ENCODE results near the gene BCL2L2. TPM values are rescaled to one million over a fixed set of nuclear protein-coding genes. Genes with fewer than 3 reads are reported as not detected.
A peak's percentile ranks its signal among the peaks of the same experiment; 100 is the strongest.
"Not testable (repeated sequence)": the region's sequence is repeated elsewhere in the genome, so short reads cannot be mapped to it uniquely, and the experiment has no call there.

Gene BCL2L2, protein sequence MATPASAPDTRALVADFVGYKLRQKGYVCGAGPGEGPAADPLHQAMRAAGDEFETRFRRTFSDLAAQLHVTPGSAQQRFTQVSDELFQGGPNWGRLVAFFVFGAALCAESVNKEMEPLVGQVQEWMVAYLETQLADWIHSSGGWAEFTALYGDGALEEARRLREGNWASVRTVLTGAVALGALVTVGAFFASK
- polyA plus RNA-seq (ENCODE audit: insufficient read length in 4 of 4): 10 to 100 TPM; 34.8 to 44.0 (median 39.3) TPM

DNA sequence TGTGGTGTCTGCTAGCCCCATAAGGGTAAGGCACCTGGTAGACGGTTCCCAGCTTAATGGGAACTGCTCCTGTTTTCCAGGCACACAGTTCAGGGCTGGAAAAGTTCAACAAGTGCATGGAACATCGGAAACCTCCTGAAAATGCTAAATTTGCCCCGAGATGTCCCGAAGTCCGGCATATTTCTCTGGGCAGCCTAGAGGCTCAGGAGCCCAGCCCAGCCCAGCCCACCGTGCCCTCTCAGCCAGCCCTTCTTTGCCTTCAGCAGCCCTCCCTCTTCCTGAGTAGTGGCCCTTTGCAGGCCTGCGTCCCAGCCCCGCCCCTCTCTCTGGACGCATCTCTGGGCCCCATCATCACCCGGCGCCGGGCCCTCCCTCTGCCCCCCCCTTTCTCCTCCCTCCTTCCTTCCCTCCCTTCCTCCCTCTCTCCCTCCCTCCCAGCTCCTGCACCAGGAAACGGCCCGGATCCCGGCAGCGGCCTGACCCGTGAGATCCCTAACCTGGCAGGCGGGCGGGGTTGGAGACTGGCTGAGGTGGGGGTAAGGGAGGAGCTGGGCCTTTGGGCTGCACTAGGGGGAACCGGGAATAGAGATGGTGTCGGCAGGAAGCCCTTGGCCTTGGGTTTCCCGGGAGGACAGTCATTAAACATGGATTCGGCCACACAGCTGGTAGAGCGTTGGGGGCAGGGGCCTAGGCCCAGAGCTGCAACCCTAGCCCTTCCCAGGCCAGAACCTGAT, at the start of gene BCL2L2:
TSS of gene BCL2L2 (plus strand) at position 422 of the 734 bp plus-strand sequence. CDS start 935 bp downstream, outside the sequence.
- peak in 2 of 4 donors; percentile 84 to 85 for DNase-seq (ENCODE audit: low read depth in 4 of 4, low spot score in 3 of 4)

DNA sequence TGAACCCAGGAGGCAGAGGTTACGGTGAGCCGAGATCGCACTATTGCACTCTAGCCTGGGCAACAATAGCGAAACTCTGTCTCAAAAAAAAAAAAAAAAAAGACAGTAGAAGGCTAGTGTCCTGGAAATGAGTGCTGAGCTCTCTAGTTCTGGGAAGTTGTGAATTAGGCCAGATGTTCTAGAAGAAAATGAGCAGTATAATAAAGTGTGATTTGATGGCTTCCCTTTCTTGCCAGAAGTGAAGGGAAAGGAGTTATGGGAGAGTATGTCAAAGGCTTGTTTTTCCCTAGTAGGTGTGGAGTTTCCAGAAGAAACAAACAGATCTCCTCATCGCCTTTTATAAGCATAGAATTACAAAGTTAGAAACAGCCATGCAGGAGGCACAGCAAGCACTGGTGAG, 48.4 kb upstream of the BCL2L2 start:
- DNase-seq (ENCODE audit: low read depth in 4 of 4, low spot score in 3 of 4): no peak

DNA sequence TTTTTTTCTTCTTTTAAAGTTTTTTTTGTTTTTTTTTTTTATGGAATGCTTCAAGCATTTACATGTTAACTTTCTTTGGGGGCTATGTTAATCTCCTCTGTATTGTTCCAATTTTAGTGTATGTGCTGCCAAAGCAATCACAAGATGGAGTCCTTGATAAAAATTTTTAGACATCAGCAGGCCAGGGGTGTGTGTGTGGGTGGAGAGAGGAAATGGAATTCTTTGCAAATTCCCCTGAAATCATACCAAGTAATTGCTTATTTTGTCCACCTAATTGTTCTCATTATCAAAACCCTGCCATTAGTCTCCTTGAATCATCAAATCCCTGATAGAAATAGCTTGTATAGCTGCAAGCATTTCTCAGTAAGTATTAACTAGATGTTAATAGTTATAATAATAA, 47.2 kb upstream of the BCL2L2 start:
- DNase-seq (ENCODE audit: low read depth in 4 of 4, low spot score in 3 of 4): no peak

DNA sequence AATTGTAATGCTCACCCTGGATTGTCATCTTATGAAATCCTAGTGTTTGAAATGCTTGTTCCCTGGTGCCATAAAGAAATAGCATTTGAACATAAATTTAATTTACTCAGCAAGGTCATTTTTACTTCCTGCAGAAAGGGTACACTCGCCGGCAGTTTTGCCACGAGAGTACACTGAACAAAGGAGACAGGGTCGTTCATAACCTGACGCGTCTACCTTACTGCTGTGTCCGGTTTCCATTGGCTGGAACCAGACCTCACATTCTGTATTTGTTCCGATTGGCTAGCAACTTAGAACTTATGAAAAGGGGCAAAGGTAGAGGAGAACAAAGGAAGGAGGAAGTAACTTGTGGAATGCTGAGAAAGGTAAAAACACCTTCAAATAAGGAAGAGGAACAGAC, 45.8 kb upstream of the BCL2L2 start:
- not testable (repeated sequence) for DNase-seq (ENCODE audit: low read depth in 4 of 4, low spot score in 3 of 4)

DNA sequence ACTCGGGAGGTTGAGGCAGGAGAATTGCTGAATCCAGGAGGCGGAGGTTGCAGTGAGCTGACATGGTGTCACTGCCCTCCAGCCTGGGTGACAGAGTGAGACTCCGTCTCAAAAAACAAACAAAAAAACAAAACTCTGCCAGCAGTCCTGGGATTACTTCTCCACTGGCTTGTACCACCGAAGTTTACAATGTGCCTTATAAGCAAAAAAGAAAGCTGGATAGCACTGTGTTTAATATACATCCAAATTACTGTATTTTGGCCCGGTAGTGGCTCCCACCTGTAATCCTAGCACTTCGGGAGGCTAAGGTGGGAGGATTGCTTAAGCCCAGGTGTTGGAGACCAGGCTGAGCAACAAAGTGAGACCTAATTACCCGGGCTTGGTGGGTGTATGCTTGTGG, 37.4 kb upstream of the BCL2L2 start:
- DNase-seq (ENCODE audit: low read depth in 4 of 4, low spot score in 3 of 4): no peak

DNA sequence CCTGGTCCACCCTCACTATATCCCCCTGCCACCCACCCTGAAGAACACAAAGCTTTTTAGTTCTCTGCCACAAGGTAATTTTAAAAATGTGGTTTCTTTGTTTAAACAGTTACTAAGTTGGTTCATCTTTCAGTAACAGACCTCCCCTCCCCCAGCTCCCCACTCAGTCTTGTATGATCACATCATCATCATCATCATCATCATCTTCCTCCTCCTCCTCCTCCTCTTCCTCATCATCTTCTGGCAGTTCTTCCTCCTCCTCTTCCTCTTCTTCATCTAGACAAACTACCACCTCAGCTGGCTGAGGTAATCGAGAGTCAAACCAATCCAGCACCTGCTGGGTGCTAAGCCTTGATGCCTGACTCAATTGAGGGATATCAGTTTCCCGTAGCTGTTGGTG, 31.2 kb upstream of the BCL2L2 start:
- no peak for DNase-seq (ENCODE audit: low read depth in 4 of 4, low spot score in 3 of 4)

DNA sequence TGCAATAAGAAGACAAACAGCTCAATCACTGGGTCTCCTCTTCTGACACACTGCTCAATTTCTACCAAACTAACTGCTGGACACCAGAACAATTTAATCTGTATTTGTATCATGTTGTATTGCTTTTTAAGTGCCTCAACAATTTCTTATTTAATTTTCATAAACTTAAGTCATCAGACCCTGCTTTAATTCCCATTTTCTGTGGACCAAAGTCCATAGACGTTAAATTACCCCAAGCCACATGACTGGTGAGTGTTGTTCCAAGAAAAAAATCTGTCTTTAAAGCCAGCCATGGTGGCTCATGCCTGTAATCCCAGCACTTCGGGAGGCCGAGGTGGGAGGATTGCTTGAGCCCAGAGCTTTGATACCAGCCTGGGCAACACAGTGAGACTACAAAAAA, 29.4 kb upstream of the BCL2L2 start:
- no peak for DNase-seq (ENCODE audit: low read depth in 4 of 4, low spot score in 3 of 4)

DNA sequence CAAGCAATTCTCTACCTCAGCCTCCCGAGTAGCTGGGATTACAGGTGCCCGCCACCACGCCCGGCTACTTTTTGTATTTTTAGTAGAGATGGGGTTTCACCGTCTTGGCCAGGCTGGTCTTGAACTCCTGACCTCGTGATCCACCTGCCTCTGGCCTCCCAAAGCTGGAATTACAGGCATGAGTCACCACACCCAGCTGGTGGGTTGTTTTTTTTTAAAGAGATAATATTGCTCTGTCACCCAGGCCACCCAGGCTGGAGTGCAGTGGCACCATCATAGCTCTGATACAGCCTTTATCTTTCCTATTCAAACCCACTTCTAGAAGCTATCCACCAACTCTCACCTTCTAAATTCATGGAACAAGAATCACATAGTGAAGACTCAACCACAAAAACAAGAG, 28.7 kb upstream of the BCL2L2 start:
- not testable (repeated sequence) for DNase-seq (ENCODE audit: low read depth in 4 of 4, low spot score in 3 of 4)

DNA sequence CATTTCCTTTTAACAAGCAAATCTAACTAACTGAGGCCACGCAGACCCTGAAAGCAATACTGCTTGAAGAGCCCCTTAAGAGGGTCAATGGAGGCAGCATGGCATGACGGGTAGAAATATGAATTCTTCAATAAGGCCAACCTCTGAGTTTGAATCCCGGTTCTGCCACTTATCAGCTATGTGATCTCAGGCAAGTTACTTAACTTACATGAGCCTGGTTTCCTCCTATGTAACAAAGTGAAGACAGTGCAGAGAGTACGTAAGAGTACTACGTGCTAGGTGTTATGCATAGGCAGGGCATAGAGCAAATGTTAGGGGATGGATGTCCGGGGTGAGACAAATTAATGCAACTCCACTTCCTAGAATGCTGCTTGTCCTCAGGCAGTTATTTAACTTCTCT, 25.4 kb upstream of the BCL2L2 start:
- DNase-seq (ENCODE audit: low read depth in 4 of 4, low spot score in 3 of 4): no peak

DNA sequence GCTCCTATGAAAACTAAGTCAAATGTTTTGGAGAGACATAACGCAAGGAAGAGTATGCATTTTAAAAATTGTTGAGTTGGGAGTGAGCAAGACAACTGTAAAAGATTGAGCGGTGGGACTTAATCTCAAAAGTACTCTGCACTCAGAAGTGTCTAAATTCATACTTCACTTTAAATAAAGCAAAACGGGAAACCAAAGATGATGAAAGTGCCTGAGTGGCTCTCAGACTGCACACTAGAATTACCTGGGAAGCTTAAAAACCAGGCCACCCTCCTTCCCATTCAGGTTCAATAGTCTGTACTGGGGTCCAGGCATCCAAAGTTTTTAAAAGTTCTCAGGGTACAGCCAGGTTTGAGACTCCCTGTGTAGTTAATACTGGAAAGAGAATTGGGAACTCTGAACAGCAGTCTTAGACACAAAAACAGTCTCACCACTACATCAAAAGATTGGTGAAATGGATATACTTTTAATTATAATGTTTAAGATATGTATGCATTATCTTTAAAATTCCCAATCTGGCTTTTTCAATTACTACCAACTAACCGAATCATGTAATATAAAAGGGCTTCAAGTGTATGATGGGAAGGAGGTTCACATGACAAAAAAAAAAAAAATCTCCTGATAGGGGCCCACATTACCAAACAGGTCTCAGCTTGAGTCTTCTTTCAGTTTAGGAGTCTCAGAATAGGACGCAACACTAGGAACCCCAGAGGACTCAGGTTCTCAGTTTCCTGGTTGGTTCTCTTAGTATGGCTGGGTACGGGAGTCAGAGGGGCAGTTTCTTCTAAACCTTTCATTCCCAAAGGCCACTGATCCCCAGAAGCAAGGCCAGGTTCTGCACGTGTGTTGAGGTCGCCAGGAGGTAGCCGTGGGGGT, 21.7 kb upstream of the BCL2L2 start:
- no peak for DNase-seq (ENCODE audit: low read depth in 4 of 4, low spot score in 3 of 4)

DNA sequence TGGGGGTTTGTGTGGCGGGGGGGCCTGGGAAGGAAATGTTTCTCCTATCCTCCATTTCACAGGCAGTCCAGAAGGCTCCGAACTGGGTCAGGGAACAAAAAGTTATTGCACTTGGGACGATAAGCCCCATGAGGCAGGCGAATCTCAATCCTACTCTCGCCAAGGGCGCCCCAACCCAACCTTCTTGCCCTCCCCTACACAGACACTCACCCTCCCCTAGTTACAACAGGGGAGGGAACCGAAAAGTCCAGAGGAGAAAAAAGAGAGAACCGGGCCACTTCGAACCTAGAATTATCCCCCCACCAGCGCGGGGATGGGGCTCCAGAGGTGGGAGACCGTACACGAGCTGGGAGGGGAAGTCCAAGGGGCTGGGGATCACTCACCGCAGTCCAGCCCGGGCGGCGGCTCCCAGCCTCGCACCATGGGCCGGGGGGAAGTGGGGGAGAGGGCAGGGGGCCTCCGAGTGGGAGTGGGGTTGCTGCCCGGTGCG, 21.1 kb upstream of the BCL2L2 start:
- DNase-seq (ENCODE audit: low read depth in 4 of 4, low spot score in 3 of 4): no peak

DNA sequence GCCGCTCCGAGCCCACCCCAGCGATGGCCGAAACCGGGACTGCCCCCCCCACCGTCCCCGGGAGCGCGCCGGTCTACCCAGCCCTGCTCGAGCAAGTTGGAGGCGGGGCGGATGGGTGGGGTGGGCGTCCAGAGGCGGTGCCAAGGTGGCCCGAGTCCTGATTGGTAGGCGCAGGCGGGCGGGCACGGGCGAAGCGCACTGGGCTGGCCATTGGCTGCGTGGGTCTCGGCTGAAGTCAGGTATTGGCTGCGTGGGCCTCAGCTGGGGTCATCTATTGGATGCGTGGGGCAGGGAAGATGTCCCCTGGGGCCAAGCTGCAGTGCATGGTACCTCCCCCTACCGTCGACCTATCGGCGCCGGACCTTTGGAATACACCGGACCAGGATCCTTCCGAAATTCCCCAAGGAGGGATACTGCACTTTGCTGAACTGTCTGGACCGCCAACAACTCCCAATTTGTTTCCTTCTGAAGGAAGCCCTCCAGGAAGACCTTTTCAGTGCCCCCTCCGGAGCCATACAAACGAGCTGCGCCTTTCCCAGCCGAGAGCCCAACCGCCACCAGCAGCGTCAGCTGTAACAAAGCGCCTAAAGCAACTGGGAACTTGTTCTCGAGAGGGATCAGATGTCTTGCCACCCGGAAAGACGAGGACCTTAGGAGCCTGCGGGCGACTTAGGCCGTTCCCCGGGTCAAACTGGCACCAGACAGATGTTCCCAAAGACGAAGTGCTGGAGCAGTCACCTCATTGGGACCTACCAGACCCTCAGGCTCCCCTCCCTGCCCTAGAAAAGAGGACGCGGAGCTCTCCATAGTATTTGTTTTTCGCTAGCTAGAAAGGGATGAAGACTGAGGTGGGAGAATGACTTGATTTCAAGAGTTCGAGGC, 20.4 kb upstream of the BCL2L2 start, which contains the start of gene HOMEZ:
TSS of gene HOMEZ (minus strand) at position 113 of the 882 bp plus-strand sequence. CDS start 180 bp downstream, outside the sequence.
- DNase-seq (ENCODE audit: low read depth in 4 of 4, low spot score in 3 of 4): peak; percentile 91 to 93 (median 92)

DNA sequence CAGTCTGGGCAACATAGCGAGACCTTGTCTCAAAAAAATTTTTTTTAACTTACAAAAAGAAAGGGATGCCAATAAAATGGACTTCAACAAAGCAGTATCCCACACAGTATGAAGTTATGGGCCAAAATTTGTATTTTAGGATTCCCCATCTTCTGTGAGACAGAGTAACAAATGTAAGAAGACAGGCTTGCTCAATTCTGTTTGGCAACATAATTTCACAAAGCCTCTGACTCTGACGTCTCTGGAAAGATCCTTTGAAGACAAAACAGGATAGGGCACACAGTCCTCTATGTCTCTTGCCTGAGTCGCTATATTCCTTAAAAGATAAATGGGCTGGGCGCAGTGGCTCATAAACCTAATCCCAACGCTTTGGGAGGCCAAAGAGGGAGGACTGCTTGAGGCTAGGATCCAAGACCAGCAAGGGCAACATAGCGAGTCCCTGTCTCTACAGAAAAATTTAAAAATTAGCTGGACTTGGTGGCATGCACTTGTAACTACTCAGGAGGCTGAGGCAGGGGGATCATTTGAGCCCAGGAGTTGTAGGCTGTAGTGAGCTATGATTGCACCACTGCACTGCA, 19.6 kb upstream of the BCL2L2 start:
- DNase-seq (ENCODE audit: low read depth in 4 of 4, low spot score in 3 of 4): no peak

DNA sequence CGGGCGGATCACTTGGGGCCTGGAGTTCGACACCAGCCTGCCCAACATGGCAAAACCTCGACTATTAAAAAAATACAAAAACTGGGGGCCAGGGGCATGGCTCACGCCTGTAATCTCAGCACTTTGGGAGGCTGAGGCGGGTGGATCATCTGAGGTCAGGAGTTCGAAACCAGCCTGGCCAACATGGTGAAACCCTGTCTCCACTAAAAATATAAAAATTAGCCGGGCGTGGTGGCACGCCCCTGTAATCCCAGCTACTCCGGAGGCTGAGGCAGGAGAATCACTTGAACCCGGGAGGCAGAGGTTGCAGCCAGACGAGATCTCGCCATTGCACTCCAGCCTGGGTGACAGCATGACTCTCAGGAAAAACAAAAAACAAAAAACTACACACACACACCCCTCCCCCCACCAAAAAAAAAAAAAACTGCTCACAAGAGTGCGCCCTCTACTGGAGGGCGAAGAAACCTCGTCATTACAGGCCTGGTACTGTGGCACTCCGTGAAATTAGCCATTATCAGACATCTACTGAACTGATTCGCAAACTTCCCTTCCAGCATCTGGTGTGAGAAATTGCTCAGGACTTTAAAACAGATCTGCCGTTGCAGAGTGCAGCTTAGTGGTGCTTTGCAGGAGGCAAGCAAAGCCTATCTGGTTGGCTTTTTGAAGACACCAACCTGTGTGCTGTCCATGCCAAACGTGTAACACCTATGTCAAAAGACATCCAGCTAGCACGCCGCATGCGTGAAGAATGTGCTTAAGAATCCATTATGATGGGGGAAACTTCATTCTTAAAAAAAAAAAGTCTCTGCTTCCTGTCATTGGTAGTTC, 11.7 kb upstream of the BCL2L2 start:
- no peak for DNase-seq (ENCODE audit: low read depth in 4 of 4, low spot score in 3 of 4)

DNA sequence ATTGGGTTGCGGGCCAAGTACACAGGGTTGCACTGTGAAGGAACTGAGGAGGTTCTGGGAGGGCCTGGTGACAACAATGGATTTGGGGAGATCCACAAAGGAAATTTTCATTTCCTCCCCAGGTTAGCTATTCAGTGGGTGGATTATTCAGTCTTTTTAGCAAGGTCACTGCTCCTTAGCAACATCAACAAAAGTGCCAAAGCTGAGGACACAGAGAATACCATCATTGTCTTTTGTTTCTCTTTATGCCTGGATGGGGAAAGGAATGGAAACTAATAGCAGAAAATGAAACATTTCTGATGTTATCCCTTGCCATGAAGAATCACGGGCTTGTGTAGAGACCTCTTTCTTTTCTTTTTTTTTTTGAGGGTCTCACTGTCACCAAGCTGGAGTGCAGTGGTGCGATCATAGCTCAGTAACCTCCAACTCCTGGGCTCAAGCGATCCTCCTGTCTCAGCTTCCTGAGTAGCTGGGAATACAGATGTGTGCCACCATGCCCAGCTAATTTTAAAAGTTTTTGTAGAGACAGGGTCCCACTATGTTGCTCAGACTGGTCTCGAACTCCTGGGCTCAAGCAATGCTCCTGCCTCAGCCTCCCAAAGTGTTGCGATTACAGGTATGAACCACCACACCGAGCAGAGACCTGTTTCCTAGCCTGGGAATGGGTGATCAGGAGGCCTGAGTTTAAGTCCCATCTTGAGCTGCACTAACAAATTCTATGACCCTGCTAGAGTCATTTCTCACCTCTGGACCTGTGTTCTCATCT, 10.4 kb upstream of the BCL2L2 start:
- DNase-seq (ENCODE audit: low read depth in 4 of 4, low spot score in 3 of 4): no peak

DNA sequence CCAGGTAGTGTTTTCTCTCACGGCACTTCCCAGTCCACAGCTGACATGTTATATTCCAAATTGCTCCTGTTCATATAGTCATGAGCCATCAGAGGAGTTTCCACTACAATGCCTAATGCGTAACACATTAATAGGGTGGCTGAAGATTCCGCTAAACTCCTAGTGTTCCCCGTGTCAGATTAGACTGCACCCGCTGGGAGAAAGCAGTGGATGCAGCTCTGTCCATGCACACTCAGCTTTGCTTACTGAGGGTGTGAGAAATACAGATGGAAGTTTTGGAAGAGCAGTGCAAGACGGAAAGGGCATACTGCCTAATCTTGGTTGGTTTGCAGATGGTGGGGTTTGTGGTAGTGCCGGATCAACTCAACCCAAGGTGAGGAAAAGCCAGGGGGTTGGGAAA, 9.5 kb upstream of the BCL2L2 start:
- DNase-seq (ENCODE audit: low read depth in 4 of 4, low spot score in 3 of 4): no peak

DNA sequence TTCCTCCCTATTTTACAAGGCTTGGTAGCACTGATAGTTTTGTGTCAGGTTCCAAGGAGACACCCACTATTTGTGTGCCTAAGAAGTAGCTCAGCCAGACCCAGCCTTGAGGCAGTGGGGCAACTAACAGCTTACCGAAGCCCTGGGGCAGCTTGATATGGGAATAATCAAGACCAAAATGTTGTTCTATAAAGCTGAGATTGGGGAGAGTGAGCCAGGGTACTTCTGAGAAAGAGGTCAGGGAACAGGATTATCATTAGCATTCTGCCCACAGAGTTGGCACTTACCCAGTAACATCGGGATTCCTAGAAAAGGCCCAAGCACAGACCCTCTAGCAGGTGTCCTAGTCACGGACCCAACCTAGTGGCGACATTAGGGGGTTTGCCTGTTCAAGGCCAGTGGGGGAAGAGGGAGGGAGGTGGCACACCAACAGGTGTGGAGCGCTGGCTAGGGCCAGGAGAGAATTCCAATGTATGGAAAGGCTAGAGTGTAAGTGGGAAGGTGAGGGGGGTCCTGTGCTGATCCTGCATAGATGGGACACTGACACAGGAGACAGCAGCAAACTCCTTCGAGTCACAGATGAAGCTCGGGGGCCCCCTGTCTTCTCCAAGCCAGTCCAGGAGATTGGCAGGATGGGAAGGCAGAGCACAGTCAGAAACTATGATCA, 8.9 kb upstream of the BCL2L2 start:
- DNase-seq (ENCODE audit: low read depth in 4 of 4, low spot score in 3 of 4): no peak

Measured in left renal pelvis (tissue), 4 donors.